ENCODE results near the gene NAA35.

NAA35 gene

DNA sequence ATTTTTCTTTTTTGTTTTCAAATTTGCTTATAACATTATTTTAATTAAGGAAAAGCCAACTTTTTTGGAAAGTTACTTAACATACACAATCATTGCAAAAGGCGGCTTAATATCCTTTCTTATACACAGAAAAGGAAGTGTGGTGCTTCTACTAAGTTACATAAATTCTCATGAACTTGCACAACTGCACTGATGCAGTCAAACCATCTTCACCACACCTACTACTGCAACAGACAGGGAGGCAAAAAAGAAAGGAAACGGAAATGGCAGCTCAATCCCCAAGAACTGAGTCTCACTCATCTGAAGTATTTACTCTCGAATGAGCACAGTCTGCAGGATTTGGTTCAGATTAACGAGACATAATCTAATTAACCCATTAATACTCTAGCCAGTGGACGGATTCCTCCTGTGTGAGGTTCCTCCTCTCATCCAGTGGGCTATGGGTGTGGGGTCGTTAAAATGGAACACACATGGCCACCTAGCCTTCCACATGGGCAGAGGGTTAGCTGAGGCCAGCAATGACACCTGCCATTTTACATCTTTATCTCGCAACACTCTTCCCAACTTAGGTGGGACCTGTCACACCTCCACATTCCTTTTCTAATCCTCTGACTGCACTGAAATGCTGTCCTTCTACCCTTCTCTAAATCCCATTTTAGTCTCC, 128.4 kb downstream of the NAA35 start:
- no peak for DNase-seq

Data from GOT3 (cell line).